ENCODE results near the gene NOTCH1. TPM values are rescaled to one million over a fixed set of nuclear protein-coding genes. Genes with fewer than 3 reads are reported as not detected.

The NOTCH1 gene
- total and polyA plus RNA-seq, 8 donors: 9.3 to 39.8 (median 22.5) TPM

DNA sequence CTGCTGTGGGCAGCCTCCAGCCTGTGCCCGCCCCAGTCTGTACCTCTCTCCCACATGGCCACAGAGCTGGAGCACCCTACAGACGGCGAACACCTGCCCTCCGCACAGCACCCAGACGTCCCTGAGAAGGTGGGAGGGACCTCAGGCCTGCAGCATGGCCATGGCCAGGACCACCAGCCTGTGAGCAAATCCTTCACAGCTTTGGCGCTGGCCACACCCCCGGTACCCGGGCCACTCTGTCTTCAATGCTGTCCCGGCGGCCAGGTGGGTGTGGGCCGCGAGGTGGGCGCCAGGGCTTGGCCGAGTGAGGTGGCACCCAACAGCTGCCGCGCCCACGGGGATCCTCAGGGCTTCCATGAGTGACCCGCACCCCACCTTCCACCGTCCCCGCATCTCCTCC lies 18.7 kb downstream of the NOTCH1 start:
- no peak for DNase-seq
- intact Hi-C loops (cut with DNase I): no loop called here
- ATAC-seq: peak in 1 of 4 donors; percentile 4
- Histone ChIP-seq H3K4me3 (no peak overlapping the region), H3K27ac (peak overlapping the region; percentile 53 to 77 (median 62)), H3K36me3 (peaks cover 0 to 13% (median 10%) of the 10 kb centered on the region in 3 donors), H3K4me1 (peaks cover 5 to 30% (median 20%) of the 10 kb centered on the region in 3 donors), H3K9me3 (no peaks in the 10 kb centered on the region), H3K27me3 (no peaks in the 10 kb centered on the region)
- WGBS, 2 donors: 86 to 91% methylated on average over 20 of the region's 20 CpGs
- TF ChIP-seq, protein P1, sequence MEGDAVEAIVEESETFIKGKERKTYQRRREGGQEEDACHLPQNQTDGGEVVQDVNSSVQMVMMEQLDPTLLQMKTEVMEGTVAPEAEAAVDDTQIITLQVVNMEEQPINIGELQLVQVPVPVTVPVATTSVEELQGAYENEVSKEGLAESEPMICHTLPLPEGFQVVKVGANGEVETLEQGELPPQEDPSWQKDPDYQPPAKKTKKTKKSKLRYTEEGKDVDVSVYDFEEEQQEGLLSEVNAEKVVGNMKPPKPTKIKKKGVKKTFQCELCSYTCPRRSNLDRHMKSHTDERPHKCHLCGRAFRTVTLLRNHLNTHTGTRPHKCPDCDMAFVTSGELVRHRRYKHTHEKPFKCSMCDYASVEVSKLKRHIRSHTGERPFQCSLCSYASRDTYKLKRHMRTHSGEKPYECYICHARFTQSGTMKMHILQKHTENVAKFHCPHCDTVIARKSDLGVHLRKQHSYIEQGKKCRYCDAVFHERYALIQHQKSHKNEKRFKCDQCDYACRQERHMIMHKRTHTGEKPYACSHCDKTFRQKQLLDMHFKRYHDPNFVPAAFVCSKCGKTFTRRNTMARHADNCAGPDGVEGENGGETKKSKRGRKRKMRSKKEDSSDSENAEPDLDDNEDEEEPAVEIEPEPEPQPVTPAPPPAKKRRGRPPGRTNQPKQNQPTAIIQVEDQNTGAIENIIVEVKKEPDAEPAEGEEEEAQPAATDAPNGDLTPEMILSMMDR (IDR thresholded peaks at IDR 0.05): no peak
- FAIRE-seq: no peak

DNA sequence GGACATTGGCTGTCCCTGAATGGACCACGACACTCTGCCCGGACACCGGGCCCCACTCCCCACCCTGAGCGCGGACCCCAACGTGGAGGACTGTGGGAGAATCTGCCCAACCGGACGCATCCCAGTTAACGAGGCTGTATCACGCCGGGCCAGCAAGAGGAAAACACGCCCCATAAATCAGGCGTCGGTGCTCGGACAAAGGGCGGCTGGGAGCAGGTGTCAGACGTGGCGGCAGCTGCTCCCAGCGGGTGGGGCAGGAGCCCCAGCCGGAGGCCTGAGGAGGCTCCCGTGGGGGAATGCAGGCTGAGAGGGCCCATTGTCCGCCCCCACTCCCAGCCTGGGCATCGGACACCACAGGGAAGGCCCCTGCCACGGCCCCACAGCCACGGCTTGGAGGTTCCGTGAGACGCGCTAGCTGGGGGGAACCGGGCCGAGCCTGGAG lies 19.2 kb downstream of the NOTCH1 start:
- Histone ChIP-seq H3K4me3 (no peak overlapping the region), H3K4me1 (peaks cover 5 to 30% (median 20%) of the 10 kb centered on the region in 3 donors), H3K9me3 (no peaks in the 10 kb centered on the region), H3K27ac (peak overlapping the region; percentile 53 to 77 (median 62)), H3K36me3 (peaks cover 0 to 13% (median 10%) of the 10 kb centered on the region in 3 donors), H3K27me3 (no peaks in the 10 kb centered on the region)
- TF ChIP-seq, protein P1 (IDR thresholded peaks at IDR 0.05): no peak
- WGBS, 2 donors: 52 to 66% methylated on average over 30 of the region's 30 CpGs
- no peak for FAIRE-seq
- intact Hi-C loops (cut with DNase I): no loop called here
- ATAC-seq: peak; percentile 15 to 31 (median 21)
- DNase-seq: no peak

- peaks cover 5 to 30% (median 20%) of the 10 kb centered on the region in 3 donors for H3K4me1 ChIP-seq
- peaks cover 0 to 13% (median 10%) of the 10 kb centered on the region in 3 donors for H3K36me3 ChIP-seq
- TF ChIP-seq, protein P1 (IDR thresholded peaks at IDR 0.05): no peak
- WGBS, 2 donors: 35 to 60% methylated on average over 30 of the region's 30 CpGs
- FAIRE-seq: no peak
- H3K27me3 ChIP-seq: no peaks in the 10 kb centered on the region
- peak; percentile 47 to 73 (median 68) for ATAC-seq
- peak in 3 of 6 donors; percentile 59 to 66 (median 65) for DNase-seq
- no peaks in the 10 kb centered on the region for H3K9me3 ChIP-seq
- peak overlapping the region; percentile 53 to 77 (median 62) for H3K27ac ChIP-seq
- no peak overlapping the region for H3K4me3 ChIP-seq
- intact Hi-C loops (cut with DNase I): no loop called here
Observed at GRCh38 chr9:136525841-136526499, 19.9 kb downstream of the NOTCH1 start.

DNA sequence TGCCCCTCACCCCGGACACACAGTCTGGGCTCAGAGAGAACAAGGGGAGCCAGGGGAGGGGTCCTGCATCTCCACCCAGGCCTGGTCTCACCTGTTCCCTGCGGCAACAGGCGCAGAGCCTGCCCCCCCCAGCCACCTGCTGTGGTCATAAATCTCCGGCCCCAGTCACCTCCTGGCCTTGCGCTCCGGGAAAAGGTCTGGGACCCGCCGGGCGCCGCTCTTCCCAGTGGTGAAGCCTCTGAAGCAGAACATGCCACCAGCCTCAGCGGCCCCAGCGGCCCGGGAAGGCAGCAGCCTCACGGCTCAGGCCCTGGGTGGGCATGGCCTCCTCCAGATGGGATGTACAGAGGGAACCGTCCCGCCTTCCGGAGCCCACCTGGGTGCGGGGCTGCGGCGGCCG lies 20.6 kb downstream of the NOTCH1 start:
- peaks cover 5 to 26% (median 20%) of the 10 kb centered on the region in 3 donors for H3K4me1 ChIP-seq
- FAIRE-seq (no peak), ATAC-seq (no peak), DNase-seq (no peak)
- WGBS, 2 donors: 71 to 81% methylated on average over 21 of the region's 21 CpGs
- no peak overlapping the region for H3K4me3 ChIP-seq
- H3K36me3 ChIP-seq: peaks cover 0 to 13% (median 10%) of the 10 kb centered on the region in 3 donors
- H3K9me3 ChIP-seq: no peaks in the 10 kb centered on the region
- H3K27me3 ChIP-seq: no peaks in the 10 kb centered on the region
- peak overlapping the region in 2 of 4 donors; percentile 53 to 60 for H3K27ac ChIP-seq
- TF ChIP-seq, protein P1 (IDR thresholded peaks at IDR 0.05): no peak
- intact Hi-C loops (cut with DNase I): no loop called here
